T-cell (primary cell): ENCODE data around the gene DNAJC4. TPM values are rescaled to one million over a fixed set of nuclear protein-coding genes. Genes with fewer than 3 reads are reported as not detected.
A peak's percentile ranks its signal among the peaks of the same experiment; 100 is the strongest.

Experiments
- ATAC-seq, 4 experiments: fragments of 200-7000 bp in 3 of 4; fragments of 150-1000 bp in 1 of 4; cut with Tn5 transposase; replicated peaks in 1 of 4; 1 replicate in 3 of 4; 2 replicates in 1 of 4; pipeline ENCODE4 v1.10.0; 2021; ENCODE audit warnings: moderate library complexity in 3 of 4, mild to moderate bottlenecking in 2 of 4, moderate number of reproducible peaks in 1 of 4
- CTCF ChIA-PET, 2 donors: fragments of 300-600 bp; sonication (Branson Sonifier 250); formaldehyde crosslinking; loops; one replicate each; lab custom pipeline; 2022; ENCODE audit warnings: antibody characterized with exemption in 2 of 2; lab: Charles Lee
- POLR2A ChIA-PET, 2 donors: fragments of 300-600 bp; sonication (Branson Sonifier 250); formaldehyde crosslinking; loops; one replicate each; lab custom pipeline; 2022; ENCODE audit warnings: antibody characterized with exemption in 2 of 2; lab: Charles Lee
- DNase-seq, 35 experiments: peaks; one replicate each; pipeline versions ENCODE4 v3.0.0 to v3.0.0-alpha.2; 2013 to 2023
- H3K27ac ChIP-seq: one replicate; pipeline ENCODE4 v1.5.1; 2013; ENCODE audit warnings: low read length
- H3K27me3 ChIP-seq, 2 experiments: replicated peaks in 1 of 2; 1 replicate in 1 of 2; 2 replicates in 1 of 2; pipeline versions ENCODE4 v1.6.1 to v1.7.0; 2013; ENCODE audit warnings: low read length in 1 of 2, mixed read lengths in 1 of 2; ENCODE audit not compliant: control insufficient read depth in 2 of 2, insufficient read depth in 2 of 2; ENCODE audit errors: extremely low read depth in 1 of 2
- H3K36me3 ChIP-seq, 2 donors: 1 replicate in 1 of 2; 2 replicates in 1 of 2; pipeline versions ENCODE4 v1.6.1 to v1.7.0; 2013; ENCODE audit warnings: low read length in 1 of 2; ENCODE audit not compliant: control insufficient read depth in 2 of 2, insufficient read depth in 1 of 2; ENCODE audit errors: extremely low read depth in 1 of 2
- H3K4me1 ChIP-seq, 2 experiments: 1 replicate in 1 of 2; 2 replicates in 1 of 2; pipeline versions ENCODE4 v1.6.1 to v1.7.0; 2013; ENCODE audit warnings: low read length in 2 of 2, mixed read lengths in 1 of 2; ENCODE audit not compliant: insufficient read depth in 2 of 2, control insufficient read depth in 1 of 2; ENCODE audit errors: extremely low read depth in 1 of 2
- H3K4me3 ChIP-seq, 2 donors: 1 replicate in 1 of 2; 2 replicates in 1 of 2; pipeline versions ENCODE4 v1.5.1 to v1.7.0; 2013; ENCODE audit warnings: mild to moderate bottlenecking in 2 of 2, low read length in 1 of 2, moderate library complexity in 1 of 2; ENCODE audit not compliant: control insufficient read depth in 1 of 2; ENCODE audit errors: extremely low read depth in 1 of 2
- H3K9me3 ChIP-seq: 2 replicates; pipeline ENCODE4 v1.7.0; 2013
- H3K27ac Mint-ChIP-seq, 2 donors: one replicate each; pipeline ENCODE4 v1.8.0; 2020 to 2021; ENCODE audit warnings: mild to moderate bottlenecking in 2 of 2, mixed read lengths in 2 of 2
- H3K27me3 Mint-ChIP-seq, 2 donors: one replicate each; pipeline ENCODE4 v1.8.0; 2021 to 2022; ENCODE audit warnings: mixed read lengths in 2 of 2
- H3K36me3 Mint-ChIP-seq: one replicate; pipeline ENCODE4 v1.8.0; 2021; ENCODE audit warnings: mixed read lengths
- H3K4me1 Mint-ChIP-seq, 3 donors: one replicate each; pipeline ENCODE4 v1.8.0; 2020 to 2022; ENCODE audit warnings: mixed read lengths in 3 of 3, mild to moderate bottlenecking in 1 of 3
- H3K4me3 Mint-ChIP-seq, 3 donors: one replicate each; pipeline ENCODE4 v1.8.0; 2020 to 2022; ENCODE audit warnings: mild to moderate bottlenecking in 3 of 3, mixed read lengths in 3 of 3, moderate library complexity in 3 of 3
- H3K9me3 Mint-ChIP-seq, 3 donors: one replicate each; pipeline ENCODE4 v1.8.0; 2020 to 2022; ENCODE audit warnings: mixed read lengths in 3 of 3
- WGBS: methylation state at CpG from one replicate; pipeline ENCODE4 v1.1.5; 2013; ENCODE audit warnings: missing lambda C conversion rate; ENCODE audit not compliant: insufficient coverage; 5-methylcytosine and 5-hydroxymethylcytosine counted together
- total RNA-seq, 35 experiments: library from RNA in 6 of 35; stranded (reverse) in 6 of 35; fragments of 120-200 nt in 1 of 35; gene quantifications; one replicate each; pipeline versions ENCODE4 v1.2.1 to v1.2.4 and lab custom pipeline; 2013 to 2026

Gene DNAJC4
- total RNA-seq, 5 donors from 2014 or later (not counting 1 experiment from before 2014, with no cell fraction given) = 46.2 to 64.7 (median 51.4) TPM

DNA sequence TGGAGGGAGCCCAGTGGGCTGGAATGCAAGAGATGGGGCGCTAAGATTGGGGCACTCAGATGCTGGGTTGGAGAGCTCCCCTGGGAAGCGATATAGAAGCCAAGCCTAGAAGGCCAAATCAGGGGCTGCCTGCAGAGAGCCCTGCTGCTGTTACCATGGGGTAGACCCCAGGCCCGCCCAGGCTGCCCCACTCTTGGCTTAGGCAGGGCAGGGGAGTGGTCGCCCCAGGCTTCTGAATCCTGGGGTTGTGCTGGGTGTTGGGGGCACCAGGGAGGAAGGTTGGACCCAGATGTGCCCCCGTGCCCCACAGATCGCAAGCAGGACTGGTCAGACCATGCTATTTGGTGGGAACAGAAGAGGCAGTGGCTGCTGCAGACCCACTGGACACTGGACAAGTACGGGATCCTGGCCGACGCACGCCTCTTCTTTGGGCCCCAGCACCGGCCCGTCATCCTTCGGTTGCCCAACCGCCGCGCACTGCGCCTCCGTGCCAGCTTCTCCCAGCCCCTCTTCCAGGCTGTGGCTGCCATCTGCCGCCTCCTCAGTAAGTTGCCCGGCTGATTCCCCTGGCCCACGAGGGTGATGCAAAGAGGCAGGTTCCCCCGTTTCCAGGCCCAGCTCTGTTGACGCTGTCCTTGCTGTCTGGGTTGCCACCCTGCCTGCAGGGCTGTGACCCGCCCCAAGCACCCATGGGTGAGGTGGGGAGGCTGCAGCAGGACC lies 19.9 kb upstream of the DNAJC4 start:
- POLR2A ChIA-PET = interaction anchor here in 1 of 2 donors (0.6 kb wide), 2 partner anchors 8 to 13 kb away, joined by 3 to 6 read pairs; no protein-coding TSS in a partner anchor
- Histone ChIP-seq H3K36me3 (peaks cover 25 to 46% of the 10 kb centered on the region in 2 donors), H3K27ac (no peak overlapping the region), H3K4me1 (peaks cover 9 to 45% of the 10 kb centered on the region in 2 experiments), H3K27me3 (no peaks in the 10 kb centered on the region), H3K9me3 (no peaks in the 10 kb centered on the region), H3K4me3 (no peak overlapping the region)
- no peaks in the 10 kb centered on the region for H3K9me3 Mint-ChIP-seq
- no peak overlapping the region for H3K4me3 Mint-ChIP-seq
- CTCF ChIA-PET = interaction anchor here (0.6 kb wide), 2 partner anchors 101 to 147 kb away, joined by 4 to 5 read pairs; no protein-coding TSS in a partner anchor
- H3K36me3 Mint-ChIP-seq = peaks cover 17% of the 10 kb centered on the region
- 93% methylated on average over 24 of the region's 24 CpGs for WGBS
- H3K4me1 Mint-ChIP-seq = peaks cover 29 to 51% (median 51%) of the 10 kb centered on the region in 3 donors
- ATAC-seq (no peak), DNase-seq (no peak)
- no peaks in the 10 kb centered on the region for H3K27me3 Mint-ChIP-seq
- H3K27ac Mint-ChIP-seq = peak overlapping the region in 1 of 2 donors; percentile 1

DNA sequence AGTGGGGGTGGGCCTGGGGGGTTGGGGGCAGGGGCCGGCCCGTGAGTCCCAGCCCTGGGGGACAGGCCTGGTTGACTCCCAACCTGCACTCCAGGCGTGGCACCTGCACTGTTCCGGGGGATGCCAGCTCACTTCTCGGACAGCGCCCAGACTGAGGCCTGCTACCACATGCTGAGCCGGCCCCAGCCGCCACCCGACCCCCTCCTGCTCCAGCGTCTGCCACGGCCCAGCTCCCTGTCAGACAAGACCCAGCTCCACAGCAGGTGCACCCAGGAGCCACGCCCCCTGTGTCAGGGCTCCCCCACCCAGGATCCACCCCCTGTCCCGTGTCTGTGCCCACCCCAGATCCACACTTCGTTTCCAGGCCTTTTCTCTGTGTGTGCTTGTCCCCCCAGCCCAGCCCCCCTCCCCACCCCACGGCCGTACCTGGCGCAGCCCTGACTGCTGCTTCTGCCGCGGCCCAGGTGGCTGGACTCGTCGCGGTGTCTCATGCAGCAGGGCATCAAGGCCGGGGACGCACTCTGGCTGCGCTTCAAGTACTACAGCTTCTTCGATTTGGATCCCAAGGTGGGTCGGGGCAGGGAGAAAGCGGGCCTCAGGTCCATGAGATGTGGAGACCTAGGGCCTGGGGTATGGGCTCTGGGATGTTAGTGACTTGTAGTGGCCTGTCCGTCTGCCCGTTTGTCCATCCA lies 19.0 kb upstream of the DNAJC4 start:
- ATAC-seq (no peak), DNase-seq (no peak)
- H3K36me3 Mint-ChIP-seq = peaks cover 17% of the 10 kb centered on the region
- CTCF ChIA-PET = interaction anchor here (0.6 kb wide), 2 partner anchors 100 to 148 kb away, joined by 4 to 5 read pairs; no protein-coding TSS in a partner anchor
- Histone ChIP-seq H3K4me3 (no peak overlapping the region), H3K9me3 (no peaks in the 10 kb centered on the region), H3K36me3 (peaks cover 25 to 50% of the 10 kb centered on the region in 2 donors), H3K27ac (no peak overlapping the region), H3K4me1 (peaks cover 3 to 37% of the 10 kb centered on the region in 2 experiments), H3K27me3 (no peaks in the 10 kb centered on the region)
- H3K27me3 Mint-ChIP-seq = no peaks in the 10 kb centered on the region
- H3K9me3 Mint-ChIP-seq = no peaks in the 10 kb centered on the region
- POLR2A ChIA-PET = interaction anchor here in 1 of 2 donors (0.6 kb wide), 2 partner anchors 8 to 12 kb away, joined by 3 to 6 read pairs; no protein-coding TSS in a partner anchor
- no peak overlapping the region for H3K4me3 Mint-ChIP-seq
- no peak overlapping the region for H3K27ac Mint-ChIP-seq
- H3K4me1 Mint-ChIP-seq = peaks cover 21 to 43% (median 42%) of the 10 kb centered on the region in 3 donors
- 90% methylated on average over 23 of the region's 30 CpGs for WGBS

DNA sequence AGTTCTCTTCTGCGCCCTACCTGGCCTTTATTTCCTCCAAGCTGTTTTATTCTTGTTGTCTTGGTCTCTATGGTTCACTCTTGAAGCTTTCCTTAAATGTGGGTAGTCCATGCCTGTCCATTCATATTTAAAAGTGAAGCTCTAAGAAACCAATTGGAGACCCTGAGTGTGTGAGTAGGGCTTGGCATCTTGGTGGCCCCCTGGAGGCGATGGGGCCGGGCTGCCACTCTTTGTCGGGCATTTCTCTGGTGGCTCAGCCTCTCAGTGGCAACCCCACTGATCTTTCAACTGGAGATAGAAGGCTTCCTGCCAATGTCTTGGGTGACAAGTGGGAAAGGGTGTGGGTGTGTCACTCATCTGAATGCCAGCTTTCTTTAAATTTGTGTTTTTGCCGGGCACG lies 13.5 kb upstream of the DNAJC4 start:
- Histone ChIP-seq H3K36me3 (peaks cover 17 to 59% of the 10 kb centered on the region in 2 donors), H3K4me1 (peaks cover 0 to 15% of the 10 kb centered on the region in 2 experiments), H3K4me3 (no peak overlapping the region), H3K9me3 (no peaks in the 10 kb centered on the region), H3K27ac (no peak overlapping the region), H3K27me3 (no peaks in the 10 kb centered on the region)
- Mint-ChIP-seq H3K9me3 (no peaks in the 10 kb centered on the region), H3K4me1 (peaks cover 3 to 17% (median 16%) of the 10 kb centered on the region in 3 donors), H3K4me3 (no peak overlapping the region), H3K27me3 (no peaks in the 10 kb centered on the region), H3K36me3 (peaks cover 26% of the 10 kb centered on the region), H3K27ac (peak overlapping the region in 1 of 2 donors; percentile 34)
- CTCF ChIA-PET = interaction anchor here in 1 of 2 donors (0.9 to 1.6 kb wide), 3 partner anchors 10 to 68 kb away, joined by 4 to 5 read pairs (median 4); partner anchors contain the start of genes BAD and FERMT3
- ATAC-seq = peak in 3 of 4 experiments; percentile 41 to 50 (median 43)
- 84% methylated on average over 4 of the region's 6 CpGs for WGBS
- peak in 1 of 35 experiments; percentile 28 for DNase-seq
- POLR2A ChIA-PET = interaction anchor here in 1 of 2 donors (0.6 kb wide), 1 partner anchor 1349 kb away, joined by 7 read pairs; no protein-coding TSS in a partner anchor

DNA sequence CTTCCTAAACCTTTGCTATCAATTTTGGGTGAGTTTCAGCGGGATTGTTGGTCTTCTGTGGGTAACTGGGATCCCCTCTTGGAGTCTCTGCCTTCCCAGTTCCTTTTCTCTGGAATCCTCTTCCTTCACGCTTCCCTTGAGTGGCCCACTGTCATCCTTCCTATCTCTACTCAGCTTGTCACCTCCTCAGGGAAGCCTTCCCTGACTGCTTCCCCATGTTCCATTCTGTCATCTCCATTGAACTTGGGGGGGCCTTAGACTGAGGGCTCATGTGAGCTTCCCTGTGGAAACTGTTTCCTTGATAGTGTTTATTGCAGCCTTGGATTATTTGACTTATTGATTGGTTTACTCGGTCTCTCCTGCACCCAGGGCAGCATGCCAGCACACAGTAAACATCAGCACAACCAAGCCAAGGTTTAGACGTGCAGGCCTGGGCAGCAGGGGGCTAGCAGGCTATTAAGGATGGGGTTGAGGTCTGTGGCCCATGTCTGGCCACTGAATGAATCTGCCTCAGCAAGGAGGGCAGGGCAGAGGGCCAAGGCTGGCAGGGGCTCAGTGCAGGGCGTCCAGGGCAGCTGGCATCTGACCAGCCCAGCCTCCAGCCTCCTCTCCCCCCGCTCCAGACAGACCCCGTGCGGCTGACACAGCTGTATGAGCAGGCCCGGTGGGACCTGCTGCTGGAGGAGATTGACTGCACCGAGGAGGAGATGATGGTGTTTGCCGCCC lies 11.6 kb upstream of the DNAJC4 start:
- ATAC-seq = no peak
- no peaks in the 10 kb centered on the region for H3K9me3 ChIP-seq
- H3K27me3 Mint-ChIP-seq = no peaks in the 10 kb centered on the region
- peaks cover 17% of the 10 kb centered on the region for H3K36me3 Mint-ChIP-seq
- ChIA-PET CTCF (no interaction called here), POLR2A (interaction anchor here (0.5 kb wide), 2 partner anchors 8 to 11 kb away, joined by 4 to 6 read pairs; no protein-coding TSS in a partner anchor)
- 93% methylated on average over 4 of the region's 11 CpGs for WGBS
- H3K9me3 Mint-ChIP-seq = no peaks in the 10 kb centered on the region
- peaks cover 0 to 14% of the 10 kb centered on the region in 2 experiments for H3K4me1 ChIP-seq
- H3K4me1 Mint-ChIP-seq = peaks cover 0 to 9% (median 3%) of the 10 kb centered on the region in 3 donors
- peaks cover 17 to 66% of the 10 kb centered on the region in 2 donors for H3K36me3 ChIP-seq
- H3K27ac Mint-ChIP-seq = peak overlapping the region; percentile 29 to 70
- no peak for DNase-seq
- H3K4me3 ChIP-seq = no peak overlapping the region
- H3K4me3 Mint-ChIP-seq = no peak overlapping the region
- no peaks in the 10 kb centered on the region for H3K27me3 ChIP-seq
- no peak overlapping the region for H3K27ac ChIP-seq

DNA sequence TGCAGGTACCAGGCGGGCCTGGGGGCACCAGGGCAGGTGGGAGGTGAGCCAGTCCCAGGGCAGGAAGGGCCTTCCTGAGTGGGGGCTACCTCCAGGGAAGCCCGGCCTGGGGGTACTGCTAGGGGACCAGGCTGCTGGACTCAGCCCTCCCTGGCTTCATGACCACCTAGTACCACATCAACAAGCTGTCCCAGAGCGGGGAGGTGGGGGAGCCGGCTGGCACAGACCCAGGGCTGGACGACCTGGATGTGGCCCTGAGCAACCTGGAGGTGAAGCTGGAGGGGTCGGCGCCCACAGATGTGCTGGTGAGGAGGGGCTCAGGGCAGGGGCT lies 11.0 kb upstream of the DNAJC4 start:
- H3K4me1 ChIP-seq = peaks cover 0 to 18% of the 10 kb centered on the region in 2 experiments
- H3K36me3 ChIP-seq = peaks cover 13 to 66% of the 10 kb centered on the region in 2 donors
- Mint-ChIP-seq H3K36me3 (peaks cover 15% of the 10 kb centered on the region), H3K4me1 (peaks cover 0 to 11% (median 0%) of the 10 kb centered on the region in 3 donors), H3K27ac (peak overlapping the region in 1 of 2 donors; percentile 11), H3K27me3 (no peaks in the 10 kb centered on the region), H3K4me3 (no peak overlapping the region), H3K9me3 (no peaks in the 10 kb centered on the region)
- H3K27ac ChIP-seq = no peak overlapping the region
- ATAC-seq (no peak), DNase-seq (no peak)
- H3K27me3 ChIP-seq = no peaks in the 10 kb centered on the region
- ChIA-PET CTCF (no interaction called here), POLR2A (no interaction called here)
- 100% methylated on average over 1 of the region's 7 CpGs for WGBS
- H3K4me3 ChIP-seq = no peak overlapping the region
- no peaks in the 10 kb centered on the region for H3K9me3 ChIP-seq
